Central memory CD8-positive, alpha-beta T cell (primary cell): ENCODE results near the gene DIP2C.
A peak's percentile ranks its signal among the peaks of the same experiment; 100 is the strongest.
"Not testable (repeated sequence)": the region's sequence is repeated elsewhere in the genome, so short reads cannot be mapped to it uniquely, and the experiment has no call there.

Experiments used
- ATAC-seq: fragments of 150-1000 bp; cut with Tn5 transposase; replicated peaks from 2 replicates; pipeline ENCODE4 v1.10.0; 2022; ENCODE audit warnings: mild to moderate bottlenecking, moderate FRiP score, moderate number of reproducible peaks; ENCODE audit not compliant: poor library complexity, severe bottlenecking; ENCODE audit errors: extremely low read depth
- DNase-seq, 2 donors: peaks; one replicate each; pipeline ENCODE4 v3.0.0; 2021; ENCODE audit warnings: low spot score in 2 of 2
- H3K27ac Mint-ChIP-seq: one replicate; pipeline ENCODE4 v1.8.0; 2022; ENCODE audit warnings: low read depth, mild to moderate bottlenecking, moderate library complexity, mixed read lengths
- H3K27me3 Mint-ChIP-seq: one replicate; pipeline ENCODE4 v1.8.0; 2022; ENCODE audit warnings: mixed read lengths
- H3K36me3 Mint-ChIP-seq: one replicate; pipeline ENCODE4 v1.8.0; 2022; ENCODE audit warnings: mild to moderate bottlenecking, moderate library complexity, mixed read lengths; ENCODE audit not compliant: insufficient read depth
- H3K4me1 Mint-ChIP-seq: one replicate; pipeline ENCODE4 v1.8.0; 2022; ENCODE audit warnings: mixed read lengths
- H3K4me3 Mint-ChIP-seq: one replicate; pipeline ENCODE4 v1.8.0; 2022; ENCODE audit warnings: mild to moderate bottlenecking, moderate library complexity, mixed read lengths
- H3K9me3 Mint-ChIP-seq: one replicate; pipeline ENCODE4 v1.8.0; 2022; ENCODE audit warnings: mixed read lengths

The DIP2C gene

GRCh38 chr10:323046-323445 lies 366.4 kb downstream of the DIP2C start:
- Mint-ChIP-seq H3K4me1 (peaks cover 21% of the 10 kb centered on the region), H3K4me3 (peak overlapping the region; percentile 75)
- DNase-seq, H3K9me3 Mint-ChIP-seq, H3K27ac Mint-ChIP-seq, H3K36me3 Mint-ChIP-seq, ATAC-seq, H3K27me3 Mint-ChIP-seq: not testable (repeated sequence)

- Mint-ChIP-seq H3K4me3 (no peak overlapping the region), H3K9me3 (no peaks in the 10 kb centered on the region), H3K36me3 (peaks cover 3% of the 10 kb centered on the region), H3K27me3 (no peaks in the 10 kb centered on the region), H3K27ac (peak overlapping the region; percentile 5), H3K4me1 (peaks cover 36% of the 10 kb centered on the region)
- ATAC-seq (no peak), DNase-seq (no peak)
These were observed 368.7 kb downstream of the DIP2C start for GRCh38 chr10:320771-321170.

- H3K27ac Mint-ChIP-seq: no peak overlapping the region
- no peaks in the 10 kb centered on the region for H3K27me3 Mint-ChIP-seq
- ATAC-seq (no peak), DNase-seq (no peak)
- peaks cover 40% of the 10 kb centered on the region for H3K4me1 Mint-ChIP-seq
- H3K4me3 Mint-ChIP-seq: no peak overlapping the region
- no peaks in the 10 kb centered on the region for H3K9me3 Mint-ChIP-seq
- no peaks in the 10 kb centered on the region for H3K36me3 Mint-ChIP-seq
These were observed 371.5 kb downstream of the DIP2C start for GRCh38 chr10:317926-318325.

GRCh38 chr10:317271-317769 lies 372.1 kb downstream of the DIP2C start:
- DNase-seq (peak in 1 of 2 donors; percentile 52), ATAC-seq (peak; percentile 89)
- Mint-ChIP-seq H3K4me3 (peak overlapping the region; percentile 40), H3K27ac (peak overlapping the region; percentile 68), H3K36me3 (no peaks in the 10 kb centered on the region), H3K27me3 (no peaks in the 10 kb centered on the region), H3K4me1 (peaks cover 40% of the 10 kb centered on the region), H3K9me3 (no peaks in the 10 kb centered on the region)

GRCh38 chr10:316390-316789 lies 373.1 kb downstream of the DIP2C start:
- no peaks in the 10 kb centered on the region for H3K27me3 Mint-ChIP-seq
- no peak for DNase-seq

GRCh38 chr10:314871-315270 lies 374.6 kb downstream of the DIP2C start:
- H3K27me3 Mint-ChIP-seq: no peaks in the 10 kb centered on the region
- peak overlapping the region; percentile 68 for H3K27ac Mint-ChIP-seq
- DNase-seq: no peak
- H3K4me1 Mint-ChIP-seq: peaks cover 34% of the 10 kb centered on the region
- H3K4me3 Mint-ChIP-seq: peak overlapping the region; percentile 58
- no peaks in the 10 kb centered on the region for H3K36me3 Mint-ChIP-seq
- peak; percentile 48 for ATAC-seq
- H3K9me3 Mint-ChIP-seq: no peaks in the 10 kb centered on the region

More at GRCh38 chr10:316390-316789, 373.1 kb downstream of the DIP2C start:
- no peaks in the 10 kb centered on the region for H3K9me3 Mint-ChIP-seq
- H3K27ac Mint-ChIP-seq: peak overlapping the region; percentile 68
- peaks cover 40% of the 10 kb centered on the region for H3K4me1 Mint-ChIP-seq
- H3K36me3 Mint-ChIP-seq: no peaks in the 10 kb centered on the region
- H3K4me3 Mint-ChIP-seq: no peak overlapping the region
- no peak for ATAC-seq

- no peak for ATAC-seq
- Mint-ChIP-seq H3K36me3 (no peaks in the 10 kb centered on the region), H3K4me1 (peaks cover 34% of the 10 kb centered on the region), H3K27me3 (no peaks in the 10 kb centered on the region), H3K9me3 (no peaks in the 10 kb centered on the region), H3K4me3 (peak overlapping the region; percentile 58), H3K27ac (peak overlapping the region; percentile 68)
- no peak for DNase-seq
These were observed 375.1 kb downstream of the DIP2C start for GRCh38 chr10:314381-314780.

GRCh38 chr10:311901-312665 lies 377.4 kb downstream of the DIP2C start:
- DNase-seq (no peak), ATAC-seq (no peak)
- Mint-ChIP-seq H3K27me3 (no peaks in the 10 kb centered on the region), H3K4me3 (no peak overlapping the region), H3K4me1 (peaks cover 32% of the 10 kb centered on the region), H3K9me3 (no peaks in the 10 kb centered on the region), H3K27ac (no peak overlapping the region), H3K36me3 (peaks cover 2% of the 10 kb centered on the region)

- Mint-ChIP-seq H3K4me1 (peaks cover 31% of the 10 kb centered on the region), H3K9me3 (no peaks in the 10 kb centered on the region), H3K27me3 (no peaks in the 10 kb centered on the region), H3K36me3 (peaks cover 2% of the 10 kb centered on the region), H3K27ac (no peak overlapping the region), H3K4me3 (no peak overlapping the region)
- ATAC-seq (no peak), DNase-seq (no peak)
These were observed 378.4 kb downstream of the DIP2C start for GRCh38 chr10:310976-311639.

- peaks cover 25% of the 10 kb centered on the region for H3K4me1 Mint-ChIP-seq
- no peak for ATAC-seq
- no peaks in the 10 kb centered on the region for H3K27me3 Mint-ChIP-seq
- DNase-seq: no peak
- no peak overlapping the region for H3K4me3 Mint-ChIP-seq
- H3K9me3 Mint-ChIP-seq: no peaks in the 10 kb centered on the region
- peak overlapping the region; percentile 69 for H3K27ac Mint-ChIP-seq
- peaks cover 2% of the 10 kb centered on the region for H3K36me3 Mint-ChIP-seq
These were observed 379.1 kb downstream of the DIP2C start for GRCh38 chr10:310371-310770.

GRCh38 chr10:308572-309085 lies 380.8 kb downstream of the DIP2C start:
- no peaks in the 10 kb centered on the region for H3K9me3 Mint-ChIP-seq
- H3K27me3 Mint-ChIP-seq: no peaks in the 10 kb centered on the region
- DNase-seq: no peak
- H3K4me1 Mint-ChIP-seq: peaks cover 18% of the 10 kb centered on the region
- H3K27ac Mint-ChIP-seq: no peak overlapping the region
- H3K36me3 Mint-ChIP-seq: peaks cover 2% of the 10 kb centered on the region
- ATAC-seq: no peak
- no peak overlapping the region for H3K4me3 Mint-ChIP-seq

GRCh38 chr10:308101-308500 lies 381.4 kb downstream of the DIP2C start:
- H3K27ac Mint-ChIP-seq: peak overlapping the region; percentile 49
- peaks cover 2% of the 10 kb centered on the region for H3K36me3 Mint-ChIP-seq
- DNase-seq (no peak), ATAC-seq (no peak)
- no peaks in the 10 kb centered on the region for H3K27me3 Mint-ChIP-seq
- peak overlapping the region; percentile 23 for H3K4me3 Mint-ChIP-seq
- H3K4me1 Mint-ChIP-seq: peaks cover 18% of the 10 kb centered on the region
- H3K9me3 Mint-ChIP-seq: no peaks in the 10 kb centered on the region

GRCh38 chr10:307659-308058 lies 381.8 kb downstream of the DIP2C start:
- Mint-ChIP-seq H3K4me1 (peaks cover 18% of the 10 kb centered on the region), H3K4me3 (peak overlapping the region; percentile 23)

More at GRCh38 chr10:307659-308058, 381.8 kb downstream of the DIP2C start:
- no peaks in the 10 kb centered on the region for H3K27me3 Mint-ChIP-seq
- H3K9me3 Mint-ChIP-seq: no peaks in the 10 kb centered on the region
- DNase-seq (no peak), ATAC-seq (no peak)
- H3K27ac Mint-ChIP-seq: peak overlapping the region; percentile 58
- peaks cover 2% of the 10 kb centered on the region for H3K36me3 Mint-ChIP-seq
